Measurements from ENCODE around the gene MCRS1. TPM values are rescaled to one million over a fixed set of nuclear protein-coding genes. Genes with fewer than 3 reads are reported as not detected.
"Not testable (repeated sequence)": the region's sequence is repeated elsewhere in the genome, so short reads cannot be mapped to it uniquely, and the experiment has no call there.

The MCRS1 gene, protein sequence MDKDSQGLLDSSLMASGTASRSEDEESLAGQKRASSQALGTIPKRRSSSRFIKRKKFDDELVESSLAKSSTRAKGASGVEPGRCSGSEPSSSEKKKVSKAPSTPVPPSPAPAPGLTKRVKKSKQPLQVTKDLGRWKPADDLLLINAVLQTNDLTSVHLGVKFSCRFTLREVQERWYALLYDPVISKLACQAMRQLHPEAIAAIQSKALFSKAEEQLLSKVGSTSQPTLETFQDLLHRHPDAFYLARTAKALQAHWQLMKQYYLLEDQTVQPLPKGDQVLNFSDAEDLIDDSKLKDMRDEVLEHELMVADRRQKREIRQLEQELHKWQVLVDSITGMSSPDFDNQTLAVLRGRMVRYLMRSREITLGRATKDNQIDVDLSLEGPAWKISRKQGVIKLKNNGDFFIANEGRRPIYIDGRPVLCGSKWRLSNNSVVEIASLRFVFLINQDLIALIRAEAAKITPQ
- total RNA-seq = 41.8 TPM

DNA sequence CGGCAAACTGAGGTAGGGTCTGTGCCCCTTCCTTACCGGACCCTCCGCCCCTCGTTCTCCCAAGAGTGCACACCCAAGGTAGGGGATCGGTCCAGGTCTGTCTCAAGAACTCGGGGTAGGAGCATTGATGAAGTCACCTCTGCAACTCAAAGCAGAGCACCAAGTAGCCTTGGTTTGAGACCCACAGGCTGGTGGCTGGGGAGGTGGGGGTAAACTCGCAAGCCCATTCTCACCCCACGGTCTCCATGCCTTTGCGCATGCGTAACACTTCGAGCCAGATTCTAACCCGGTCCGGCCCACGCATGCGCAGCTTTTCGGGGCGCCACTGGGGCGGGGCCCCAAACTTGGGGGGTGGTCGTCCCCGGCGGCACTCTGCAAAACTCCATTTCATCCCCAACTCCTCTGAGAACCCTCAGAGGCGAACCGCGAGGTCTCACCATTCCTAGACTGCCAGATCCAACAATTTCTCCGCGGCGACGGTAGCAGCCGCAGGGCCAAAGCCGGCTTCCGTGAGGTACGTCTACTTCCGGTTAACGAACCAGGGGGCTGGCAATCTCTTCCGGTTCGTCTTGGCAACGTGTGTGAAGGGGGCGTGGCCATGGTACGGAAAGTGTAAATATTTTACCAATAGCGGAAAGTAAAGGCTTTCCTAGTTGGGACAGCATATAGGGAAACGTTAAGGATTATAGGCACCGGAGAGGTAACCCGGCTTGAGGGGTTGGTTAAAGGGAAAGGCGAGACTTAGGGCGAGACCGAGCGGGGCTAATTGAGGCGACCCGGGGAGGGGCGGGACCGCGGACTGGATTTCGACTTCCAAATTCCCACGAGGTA, at the start of gene MCRS1:
MCRS1 (minus strand) TSS at position 532 of the 831 bp plus-strand sequence. CDS start 1,411 bp downstream, outside the sequence.
- ATAC-seq = peak; percentile 84

DNA sequence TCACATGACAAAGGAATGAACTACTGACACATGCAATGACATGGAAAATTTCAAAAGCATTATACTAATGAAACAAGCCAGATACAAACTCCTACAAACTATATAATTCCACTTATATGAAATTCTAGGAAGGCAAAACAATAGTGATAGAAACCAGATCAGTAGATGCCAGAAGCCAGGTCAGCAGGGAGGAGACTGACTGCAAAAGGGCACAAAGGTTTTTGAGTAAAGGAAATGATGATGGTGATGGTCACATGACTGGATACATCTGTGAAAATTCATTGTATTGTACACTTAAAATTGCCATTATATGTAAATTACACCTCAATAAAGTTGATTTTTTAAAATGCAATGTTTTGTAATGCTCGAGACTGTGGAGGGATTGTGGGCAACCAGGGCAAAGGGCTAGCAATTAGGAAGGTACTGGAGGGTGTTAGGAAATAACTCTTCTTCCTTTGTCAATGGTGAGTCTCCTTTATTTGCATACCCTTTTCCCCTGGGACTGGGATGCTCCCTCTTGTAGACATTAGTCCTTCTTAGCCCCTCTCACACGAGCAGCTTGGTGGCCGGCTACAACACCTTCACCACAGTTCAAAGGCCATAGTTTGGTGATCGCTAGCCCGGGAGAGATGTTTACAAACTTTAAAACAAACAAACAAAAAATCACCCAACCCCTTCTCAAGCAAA, 48.7 kb upstream of the MCRS1 start:
- no peak for ATAC-seq

DNA sequence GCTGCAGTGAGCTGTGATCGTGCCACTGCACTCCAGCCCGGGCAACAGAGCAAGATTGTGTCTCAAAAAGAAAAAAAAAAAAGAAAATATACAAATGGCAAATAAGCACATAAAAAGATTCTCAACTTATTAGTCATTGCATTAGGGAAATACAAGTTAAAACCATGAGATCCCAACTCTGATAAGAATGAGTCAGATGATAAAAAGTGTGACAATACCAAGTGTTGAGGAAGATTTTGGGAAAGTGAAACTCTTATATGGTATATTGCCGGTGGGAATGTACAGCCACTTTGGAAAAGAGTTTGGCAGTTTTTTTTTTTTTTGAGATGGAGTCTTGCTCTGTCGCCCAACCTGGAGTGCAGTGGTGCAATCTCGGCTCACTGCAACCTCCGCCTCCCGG, 47.8 kb upstream of the MCRS1 start:
- ATAC-seq = no peak

DNA sequence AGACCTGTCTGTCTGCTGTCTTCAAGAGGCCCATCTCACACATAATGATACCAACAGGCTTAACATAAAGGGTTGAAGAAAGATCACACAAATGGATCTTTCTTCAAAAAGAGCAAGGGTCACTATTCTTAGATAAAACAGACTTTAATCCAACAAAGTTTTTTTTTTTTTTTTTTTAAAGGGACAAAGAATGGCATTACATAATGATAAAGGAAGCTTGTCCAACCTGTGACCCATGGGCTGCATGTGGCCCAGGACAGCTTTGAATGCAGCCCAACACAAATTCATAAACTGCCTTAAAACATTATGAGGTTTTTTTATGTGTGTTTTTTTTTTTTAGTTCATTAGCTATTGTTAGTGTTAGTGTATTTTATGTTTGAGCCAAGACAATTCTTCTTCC, 44.3 kb upstream of the MCRS1 start:
- no peak for ATAC-seq

DNA sequence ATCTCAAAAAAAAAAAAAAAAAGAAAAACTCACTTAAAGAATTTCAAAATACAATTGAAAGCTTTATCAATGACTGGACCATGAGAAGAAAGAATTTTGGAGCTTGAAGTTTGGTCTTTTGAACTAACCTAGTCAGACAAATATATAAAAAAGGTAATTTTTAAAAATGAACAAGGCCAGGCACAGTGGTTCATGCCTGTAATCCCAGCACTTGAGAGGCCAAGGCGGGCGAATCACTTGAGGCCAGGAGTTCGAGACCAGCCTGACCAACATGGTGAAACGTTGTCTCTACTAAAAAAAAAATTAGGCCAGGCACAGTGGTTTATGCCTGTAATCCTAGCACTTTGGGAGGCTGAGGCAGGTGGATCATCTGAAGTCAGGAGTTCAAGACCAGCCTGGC, 42.8 kb upstream of the MCRS1 start:
- not testable (repeated sequence) for ATAC-seq

DNA sequence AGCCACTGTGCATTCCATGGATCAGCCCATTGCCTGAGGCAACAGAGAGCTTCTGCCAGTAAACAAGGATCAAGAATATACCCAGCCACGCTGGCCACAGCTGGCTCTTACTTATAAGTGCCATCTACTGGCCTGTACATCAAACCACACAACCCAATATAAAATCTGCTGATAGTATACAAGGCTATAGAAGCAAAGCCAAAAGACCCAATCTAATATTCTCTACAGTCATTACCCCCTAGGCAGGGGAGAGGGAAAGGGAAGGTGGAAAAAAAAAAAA, 41.9 kb upstream of the MCRS1 start:
- peak; percentile 48 for ATAC-seq

DNA sequence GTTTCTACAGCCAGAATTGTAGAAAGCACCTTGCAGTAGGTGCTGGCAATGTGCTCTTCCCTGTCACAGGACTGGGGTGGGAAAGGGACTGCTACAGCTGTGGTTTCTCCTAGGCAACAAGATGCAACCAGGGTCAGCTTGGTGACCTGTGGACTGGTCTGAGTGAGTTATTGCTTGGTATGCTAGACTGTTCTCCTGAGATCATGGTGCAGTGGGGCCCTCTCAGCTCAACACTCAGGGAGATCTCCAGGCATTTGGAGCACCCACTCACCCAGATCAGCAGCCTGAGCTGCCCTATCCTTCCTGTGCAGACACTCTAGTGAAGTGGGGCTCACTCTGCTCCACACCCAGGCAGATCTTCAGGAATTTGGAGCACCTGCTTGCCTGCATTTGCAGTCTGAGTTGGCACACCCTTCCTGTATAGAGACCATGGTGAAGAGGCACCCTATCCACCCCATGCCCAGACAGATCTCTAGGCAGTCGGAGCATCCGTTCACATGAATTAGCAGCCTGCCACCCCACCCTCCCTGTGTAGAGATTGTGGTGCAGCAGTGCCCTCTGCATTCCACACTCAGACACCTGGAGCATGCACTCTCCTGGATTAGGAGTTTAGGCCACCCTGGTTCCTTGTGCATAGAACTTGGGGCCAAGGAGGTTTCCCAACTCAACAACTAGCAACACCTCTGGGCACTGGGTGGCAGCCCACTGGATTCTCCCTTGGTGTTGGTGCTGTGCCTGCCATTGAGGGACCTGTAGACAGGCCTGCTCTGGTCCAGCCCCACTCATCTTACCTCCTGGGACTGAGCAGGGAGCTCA, 41.3 kb upstream of the MCRS1 start:
- peak; percentile 47 for ATAC-seq

DNA sequence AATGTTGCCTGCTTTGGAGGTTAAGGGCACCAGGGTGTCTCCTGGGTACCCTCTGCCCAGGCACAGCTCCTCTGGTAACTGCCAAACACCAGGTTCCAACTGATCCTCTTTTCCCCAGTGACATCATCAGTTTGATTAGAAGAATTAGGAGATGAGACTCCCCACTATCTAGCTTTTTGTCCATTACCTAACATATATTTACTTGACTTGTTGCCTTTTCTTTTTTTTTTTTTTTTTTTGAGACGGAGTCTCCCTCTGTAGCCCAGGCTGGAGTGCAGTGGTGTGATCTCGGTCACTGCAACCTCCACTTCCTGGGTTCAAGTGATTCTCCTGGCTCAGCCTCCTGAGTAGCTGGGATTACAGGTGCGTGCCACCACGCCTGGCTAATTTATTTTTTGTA, 37.6 kb upstream of the MCRS1 start, which contains the start of gene FAM186B:
FAM186B (minus strand) TSS at position 101 of the 400 bp plus-strand sequence. CDS start 162 bp downstream, outside the sequence.
- not testable (repeated sequence) for ATAC-seq

DNA sequence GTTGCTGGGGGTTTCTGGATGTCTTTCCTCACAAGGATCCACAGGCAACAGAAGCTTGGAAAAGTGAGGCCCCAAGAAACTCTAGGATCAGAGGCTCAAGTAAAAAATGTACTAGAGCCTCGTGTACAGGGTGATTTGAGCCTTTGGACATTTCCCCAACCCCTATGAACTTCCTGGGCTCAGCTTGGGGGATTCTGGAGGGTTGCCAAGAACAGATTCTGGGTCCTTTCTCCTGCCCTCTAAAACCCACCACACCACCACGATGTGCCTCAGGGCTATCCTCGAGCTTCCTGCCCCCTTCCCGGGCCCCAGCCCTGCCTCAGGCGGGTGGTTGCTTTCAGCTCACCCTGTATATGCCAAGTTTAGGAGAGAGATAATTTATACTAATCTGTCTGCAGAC, 36.9 kb upstream of the MCRS1 start:
- no peak for ATAC-seq

DNA sequence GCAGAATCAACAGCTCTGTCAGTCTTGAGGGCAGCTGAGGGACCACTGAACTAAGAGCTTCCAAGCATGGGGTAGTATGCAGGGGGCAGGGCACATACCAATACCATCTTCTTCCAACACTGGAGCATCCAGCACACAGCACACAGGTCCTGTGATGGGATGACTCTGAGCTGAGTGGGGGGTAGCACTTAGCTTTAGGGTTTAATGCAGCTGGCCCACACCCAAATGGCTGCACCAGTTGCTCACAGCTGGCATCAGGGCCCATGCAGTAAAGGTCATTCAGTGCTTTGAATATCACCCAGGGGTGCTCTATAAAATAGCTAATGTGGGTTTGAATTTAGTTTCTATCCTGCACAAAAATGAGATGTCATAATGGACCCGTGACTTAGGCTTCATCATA, 35.8 kb upstream of the MCRS1 start:
- no peak for ATAC-seq

DNA sequence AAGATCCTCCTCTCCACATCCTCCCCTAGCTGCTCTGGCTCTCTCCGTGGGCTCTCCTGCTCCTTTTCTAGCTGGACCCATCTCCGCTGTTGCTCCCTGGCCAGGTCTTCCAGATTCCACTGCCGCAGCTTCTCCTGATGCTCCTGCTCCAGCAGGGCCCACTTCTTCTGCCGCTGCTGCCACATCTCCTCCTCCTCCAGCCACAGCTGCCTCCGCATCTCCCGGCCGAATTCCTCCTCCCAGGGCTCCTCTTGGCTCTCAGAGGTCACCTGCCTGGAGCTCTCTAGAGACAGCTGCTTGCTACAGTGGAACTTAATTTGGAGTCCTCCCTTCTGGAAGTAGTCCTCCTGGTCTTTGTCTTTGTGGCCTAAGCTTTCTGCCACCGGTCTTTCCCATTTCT, 32.0 kb upstream of the MCRS1 start:
- ATAC-seq = no peak

DNA sequence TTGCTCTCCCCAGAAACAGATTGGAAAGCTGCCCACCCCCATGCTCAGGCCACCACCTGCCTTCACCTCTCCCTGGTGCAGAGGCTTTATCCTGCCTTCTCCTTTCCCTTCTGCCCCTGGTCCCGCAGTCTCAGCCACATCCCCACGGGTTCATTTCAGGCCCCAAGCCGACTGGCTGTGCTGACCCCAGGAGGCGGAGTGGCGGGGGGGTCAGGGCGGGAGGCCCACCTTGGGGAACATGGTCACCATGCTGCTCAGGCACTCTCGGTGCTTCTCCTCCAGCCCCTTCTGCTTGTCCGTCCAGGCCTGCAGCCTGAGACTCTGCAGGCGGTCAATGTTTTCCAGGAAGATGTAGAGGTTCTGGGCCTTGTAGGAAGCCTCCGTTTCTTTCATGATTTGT, 30.6 kb upstream of the MCRS1 start:
- ATAC-seq = no peak

DNA sequence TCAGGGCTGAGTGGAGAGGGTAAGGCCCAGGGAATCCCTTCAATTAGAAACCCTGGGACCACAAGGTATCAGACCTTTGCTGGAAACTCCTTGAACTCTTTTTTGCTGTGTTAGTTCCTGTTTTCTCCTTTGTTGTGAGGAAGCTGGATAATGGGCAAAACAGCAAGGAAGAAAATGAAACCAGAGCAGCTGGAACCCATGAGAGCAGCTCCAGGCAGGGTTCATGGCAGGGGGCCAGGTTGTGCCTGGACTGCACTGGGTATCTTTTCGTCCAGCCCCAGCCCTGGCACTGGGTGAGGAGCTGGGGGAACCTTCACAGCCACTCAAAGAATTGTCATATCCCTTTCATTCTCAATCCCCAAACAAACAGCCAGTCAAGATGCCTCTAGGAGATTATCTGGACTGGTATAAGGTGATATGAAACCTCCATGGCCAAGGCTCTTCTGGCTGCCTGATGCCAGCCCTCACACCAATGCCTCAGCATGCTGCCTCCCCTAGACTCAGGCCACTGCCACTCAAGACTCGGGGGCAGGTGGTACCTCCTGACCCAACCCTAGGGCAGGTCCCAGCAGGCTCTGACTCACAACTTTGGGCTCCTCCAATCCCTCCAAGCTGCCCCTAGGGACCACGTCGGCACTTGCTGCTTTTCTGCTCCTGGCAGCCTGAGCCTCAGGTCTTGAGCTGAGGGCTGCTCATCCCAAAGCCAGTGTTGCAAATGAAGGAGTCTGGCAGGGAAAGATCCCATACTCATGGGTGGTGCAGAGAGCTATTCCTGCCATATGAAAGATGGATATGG, 21.0 kb upstream of the MCRS1 start:
- peak; percentile 39 for ATAC-seq

DNA sequence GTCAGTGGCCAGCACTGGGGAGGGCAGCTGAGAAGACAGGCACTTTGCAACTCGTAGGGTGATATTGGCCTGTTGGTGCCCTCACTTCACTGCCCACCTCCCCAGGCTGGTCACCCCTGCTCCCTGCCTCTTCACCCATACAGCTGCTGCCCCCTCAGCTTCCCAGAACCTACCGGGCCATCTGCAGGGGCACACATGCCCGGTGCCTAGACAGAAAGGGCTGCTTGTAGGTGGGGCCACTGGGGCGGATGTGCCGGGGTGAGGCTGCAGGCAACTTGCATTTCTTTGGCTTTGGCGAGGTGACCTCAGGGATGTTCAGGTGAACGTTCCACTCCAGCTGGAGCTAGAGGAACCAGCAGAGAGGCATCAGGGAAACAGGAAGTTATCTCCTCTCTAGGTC, 20.3 kb upstream of the MCRS1 start:
- peak; percentile 35 for ATAC-seq

DNA sequence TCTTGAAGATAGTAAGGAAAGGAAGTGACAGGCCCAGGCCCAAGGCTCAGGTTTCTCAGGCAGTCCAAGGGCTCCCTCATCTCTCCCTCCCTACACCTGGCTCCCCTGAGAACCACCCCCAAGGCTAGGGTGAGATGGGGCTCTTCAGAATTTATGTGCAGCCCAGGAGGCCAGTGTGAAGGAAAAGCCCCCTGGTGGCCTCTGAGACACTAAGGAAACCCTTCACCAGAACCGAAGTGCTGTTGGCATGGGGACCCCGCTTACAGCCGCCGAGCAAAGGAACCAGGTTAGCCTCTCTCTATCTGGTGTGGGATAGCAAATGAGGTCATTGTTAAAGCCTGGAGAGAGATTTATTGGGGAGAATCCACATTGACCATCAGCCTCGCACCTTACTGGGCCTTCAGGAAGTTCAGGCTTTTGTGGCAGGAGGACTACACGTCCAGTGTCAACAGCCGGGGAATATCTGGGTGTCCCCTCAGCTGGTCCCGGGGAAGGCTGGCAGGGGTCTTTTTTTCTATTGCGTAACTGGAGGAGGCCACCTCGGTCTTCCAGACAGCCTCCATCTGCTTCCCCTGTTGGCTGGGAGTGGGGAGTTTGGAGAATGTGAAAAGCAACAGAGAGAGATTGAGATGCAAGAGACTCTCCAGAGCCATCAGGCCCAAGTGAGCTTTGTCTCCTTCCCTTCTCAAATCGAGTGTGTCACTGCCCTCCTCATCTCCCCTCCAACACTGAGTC, 19.4 kb upstream of the MCRS1 start:
- ATAC-seq = no peak

DNA sequence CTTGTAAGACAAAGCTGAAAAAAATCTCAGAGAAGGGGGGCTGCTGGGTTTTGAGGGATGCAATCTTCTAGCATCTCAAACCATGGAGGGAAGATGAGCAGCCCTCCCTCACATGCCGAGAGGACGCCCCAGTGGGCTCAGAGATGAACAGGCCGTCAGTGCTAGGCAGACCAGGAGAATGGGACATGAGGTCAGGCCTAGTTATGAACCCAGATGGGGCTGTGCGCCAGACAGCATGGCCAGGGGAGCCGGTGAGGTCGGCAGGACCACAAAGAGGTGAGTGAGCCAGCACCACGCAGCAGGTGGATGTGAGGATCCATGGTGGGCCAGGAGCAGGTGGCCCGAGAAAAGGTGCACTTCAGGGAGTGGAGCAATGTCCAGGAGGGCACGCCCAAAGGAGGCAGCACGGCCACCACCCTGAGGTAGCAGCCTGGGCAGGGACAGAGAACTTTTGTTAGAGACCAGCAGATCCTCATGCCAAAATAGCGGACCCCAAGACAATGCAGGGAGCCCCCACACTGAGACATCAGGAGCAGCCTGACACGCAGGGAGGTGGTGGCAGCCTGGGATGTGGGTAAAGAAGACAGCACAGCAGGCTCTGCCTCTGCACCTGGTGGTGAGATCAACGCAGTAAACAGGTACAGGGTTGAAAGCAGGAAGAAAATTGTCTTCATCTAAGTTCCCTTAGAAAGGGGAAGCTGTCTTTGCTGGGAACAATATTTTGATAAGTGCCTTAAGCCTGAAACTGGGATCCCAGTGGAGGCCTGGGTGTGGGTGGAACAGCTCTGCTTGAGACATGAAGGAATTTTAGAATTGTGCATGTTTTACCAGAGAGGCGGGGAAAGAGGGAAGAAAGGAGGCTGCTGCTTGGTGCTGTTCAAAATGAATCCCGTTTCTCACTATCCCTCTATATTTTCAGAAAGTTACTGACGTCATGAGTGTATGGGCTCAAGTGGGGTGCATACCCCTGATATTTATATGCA, 17.8 kb upstream of the MCRS1 start:
- no peak for ATAC-seq

DNA sequence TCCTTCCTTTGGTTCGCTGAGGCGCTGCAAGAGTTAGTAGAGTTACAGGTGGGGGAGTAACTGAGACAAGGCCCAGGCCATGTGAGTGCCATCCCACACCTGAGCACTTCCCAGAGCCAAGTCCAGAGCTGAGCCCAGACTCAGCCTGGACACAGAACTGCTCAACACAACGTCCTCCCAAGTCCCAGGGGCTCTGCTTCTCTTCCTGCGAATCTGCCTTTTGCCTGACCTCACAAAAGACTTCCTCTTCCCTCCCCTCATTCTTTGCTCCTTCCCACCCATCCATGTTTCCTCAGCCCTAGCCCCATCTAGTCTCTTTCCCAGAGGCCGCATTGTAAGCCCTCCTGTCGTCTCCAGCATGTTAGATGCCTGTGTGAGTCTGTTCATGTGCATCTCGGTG, 16.6 kb upstream of the MCRS1 start:
- ATAC-seq = no peak

DNA sequence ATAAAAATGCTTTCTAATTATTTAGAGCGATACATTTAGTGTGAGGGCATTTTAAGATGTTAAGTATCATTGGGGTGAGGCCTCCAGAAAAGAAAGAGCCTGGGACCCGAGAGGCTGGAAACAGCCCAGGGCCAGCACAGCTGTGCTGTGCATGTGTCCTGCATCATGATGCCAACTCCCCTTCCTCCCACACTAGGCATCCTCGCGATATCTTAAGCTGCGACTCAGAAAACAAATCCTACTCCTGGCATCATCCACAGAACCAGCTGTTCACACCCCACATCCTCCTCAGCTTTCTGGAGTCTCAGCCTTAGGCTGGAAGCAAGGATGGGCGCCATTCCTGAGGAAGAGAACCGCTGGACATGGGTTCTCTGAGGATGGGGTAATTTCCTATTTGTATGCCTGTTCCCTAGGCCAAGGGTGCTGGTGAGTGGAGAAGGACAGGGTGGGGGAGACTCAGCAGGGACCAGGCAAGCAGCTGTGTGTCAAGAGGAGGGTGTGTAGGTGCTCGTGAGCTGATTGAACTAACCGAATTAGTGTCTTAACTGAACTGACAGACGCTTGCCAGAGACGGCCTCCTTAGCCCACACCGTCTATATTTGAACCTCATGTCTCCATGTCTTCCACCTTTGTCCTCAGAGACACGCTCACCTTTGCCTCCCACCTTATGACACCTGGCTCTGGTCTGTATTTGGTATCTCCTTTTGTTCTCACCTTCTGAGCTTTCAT, 15.6 kb upstream of the MCRS1 start:
- no peak for ATAC-seq

DNA sequence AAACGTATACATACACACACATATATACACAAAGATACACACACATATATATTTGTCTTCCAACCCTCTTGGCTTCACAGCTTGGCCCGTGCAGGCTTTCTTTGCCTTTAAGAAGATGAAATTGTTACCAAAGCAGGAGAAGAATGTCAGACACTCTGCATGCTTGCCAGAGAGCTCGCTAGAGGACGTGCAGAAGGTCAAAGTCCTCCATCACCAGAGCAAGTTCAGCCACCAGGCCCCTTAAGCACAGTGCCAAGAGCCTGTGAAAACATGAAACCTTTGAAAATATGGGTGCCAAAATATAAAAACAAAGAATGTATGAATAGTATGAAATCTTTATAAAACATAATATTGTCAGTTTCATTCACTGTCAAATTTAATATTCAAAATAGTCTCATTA, 14.9 kb upstream of the MCRS1 start:
- no peak for ATAC-seq

All from esophagus mucosa (tissue), 1 donor.